WERI-Rb-1 (cell line): ENCODE measurements around the gene DGKI.

Source experiments
- DNase-seq: peaks from one replicate; pipeline ENCODE4 v3.0.0-alpha.2; 2020
- H3K27ac ChIP-seq: fragments of 250-450 bp; sonication (Bioruptor Pico); 2 replicates; pipeline ENCODE4 v1.5.1; 2020; ENCODE audit warnings: mild to moderate bottlenecking, moderate library complexity
- H3K27me3 ChIP-seq: fragments of 250-450 bp; sonication (Bioruptor Pico); 2 replicates; pipeline ENCODE4 v1.5.1; 2021; ENCODE audit warnings: mild to moderate bottlenecking, low read depth, moderate library complexity; ENCODE audit not compliant: insufficient read depth, severe bottlenecking
- H3K36me3 ChIP-seq: fragments of 250-450 bp; sonication (Bioruptor Pico); 2 replicates; pipeline ENCODE4 v1.5.1; 2020; ENCODE audit warnings: mild to moderate bottlenecking, moderate library complexity
- H3K4me3 ChIP-seq: 2 replicates; pipeline ENCODE4 v1.5.1; 2011; ENCODE audit warnings: low read depth, mild to moderate bottlenecking, control low read depth, low read length
- H3K9me3 ChIP-seq: fragments of 250-450 bp; sonication (Bioruptor Pico); 2 replicates; pipeline ENCODE4 v1.5.1; 2021; ENCODE audit warnings: mild to moderate bottlenecking, moderate library complexity; ENCODE audit not compliant: severe bottlenecking
- CTCF ChIP-seq: IDR thresholded peaks from 2 replicates; pipeline ENCODE4 v1.5.1; 2011; ENCODE audit warnings: low read depth, mild to moderate bottlenecking, control low read depth, inconsistent platforms, low read length

DGKI gene

GRCh38 chr7:137704723-137705122, 142.1 kb downstream of the DGKI start:
- DNase-seq, result no peak
- H3K4me3 ChIP-seq, result no peak overlapping the region
- H3K9me3 ChIP-seq, result no peaks in the 10 kb centered on the region
- no peak for TF ChIP-seq CTCF
- H3K36me3 ChIP-seq, result no peaks in the 10 kb centered on the region
- no peaks in the 10 kb centered on the region for H3K27me3 ChIP-seq
- no peak overlapping the region for H3K27ac ChIP-seq

GRCh38 chr7:137703291-137704010, 143.3 kb downstream of the DGKI start:
- H3K4me3 ChIP-seq, result no peak overlapping the region
- H3K27ac ChIP-seq, result no peak overlapping the region
- no peaks in the 10 kb centered on the region for H3K36me3 ChIP-seq
- no peak for DNase-seq
- no peaks in the 10 kb centered on the region for H3K9me3 ChIP-seq
- no peaks in the 10 kb centered on the region for H3K27me3 ChIP-seq
- TF ChIP-seq CTCF, result no peak

- Histone ChIP-seq H3K27ac (no peak overlapping the region), H3K4me3 (no peak overlapping the region), H3K9me3 (no peaks in the 10 kb centered on the region), H3K27me3 (no peaks in the 10 kb centered on the region), H3K36me3 (no peaks in the 10 kb centered on the region)
- no peak for TF ChIP-seq CTCF
- no peak for DNase-seq
These were observed 149.8 kb downstream of the DGKI start for GRCh38 chr7:137696988-137697387.

DNA sequence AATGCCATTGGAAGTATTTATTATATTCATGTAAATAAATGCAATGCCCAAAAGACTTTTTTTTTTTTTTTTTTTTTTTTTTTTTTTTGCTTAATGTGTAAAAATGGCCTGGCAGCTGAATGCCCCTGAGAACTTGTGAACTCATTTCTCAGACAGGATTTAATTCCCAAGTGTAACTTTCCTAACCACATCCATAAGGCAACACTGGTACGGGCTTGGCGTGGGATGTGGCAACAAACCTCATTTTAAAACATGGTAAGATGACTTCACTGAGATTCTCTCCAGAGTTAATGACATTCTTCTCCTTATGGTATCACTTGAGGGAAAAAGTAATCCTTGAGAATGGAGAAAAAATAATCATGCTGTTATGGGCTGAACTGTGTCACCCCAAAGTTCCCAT, 150.4 kb downstream of the DGKI start:
- TF ChIP-seq CTCF, result no peak
- no peaks in the 10 kb centered on the region for H3K9me3 ChIP-seq
- H3K27me3 ChIP-seq, result no peaks in the 10 kb centered on the region
- H3K27ac ChIP-seq, result no peak overlapping the region
- no peak for DNase-seq
- H3K36me3 ChIP-seq, result no peaks in the 10 kb centered on the region
- no peak overlapping the region for H3K4me3 ChIP-seq

- Histone ChIP-seq H3K27ac (no peak overlapping the region), H3K36me3 (no peaks in the 10 kb centered on the region), H3K27me3 (no peaks in the 10 kb centered on the region), H3K9me3 (no peaks in the 10 kb centered on the region), H3K4me3 (no peak overlapping the region)
- no peak for TF ChIP-seq CTCF
- no peak for DNase-seq
These were observed 150.8 kb downstream of the DGKI start for GRCh38 chr7:137695942-137696341.

DNA sequence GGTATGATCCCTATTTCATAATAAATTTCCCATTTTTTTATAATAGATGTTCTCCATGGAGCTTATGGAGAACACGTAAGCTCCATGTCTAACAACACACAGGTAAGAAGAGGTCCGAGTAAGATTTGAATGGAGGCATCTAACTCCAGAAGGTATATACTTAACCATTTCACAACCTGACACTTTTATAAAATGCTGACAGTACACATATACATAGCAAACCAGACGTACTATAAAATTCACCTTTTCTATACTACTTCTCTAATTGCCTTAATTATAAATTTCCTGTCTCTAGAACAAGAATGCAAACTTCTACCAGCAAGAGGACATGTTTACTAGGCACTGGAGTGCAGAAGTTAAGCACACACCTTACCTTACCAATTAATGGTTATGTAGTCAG, 151.3 kb downstream of the DGKI start:
- Histone ChIP-seq H3K36me3 (no peaks in the 10 kb centered on the region), H3K4me3 (no peak overlapping the region), H3K9me3 (no peaks in the 10 kb centered on the region), H3K27me3 (no peaks in the 10 kb centered on the region), H3K27ac (no peak overlapping the region)
- TF ChIP-seq CTCF, result no peak
- no peak for DNase-seq
